GM12875 (cell line): ENCODE measurements around the gene KRT16.

ENCODE experiments used
- H3K4me3 ChIP-seq: one replicate; pipeline ENCODE4 v1.5.1; 2011; ENCODE audit warnings: low read depth, low read length, control low read depth
- CTCF ChIP-seq: IDR thresholded peaks from 2 replicates; pipeline ENCODE4 v1.5.1; 2011; ENCODE audit warnings: low read depth, mild to moderate bottlenecking, control low read depth, inconsistent platforms, low read length, moderate library complexity, borderline replicate concordance; ENCODE audit not compliant: insufficient read depth

The KRT16 gene

GRCh38 chr17:41599680-41600079, 12.9 kb downstream of the KRT16 start:
- H3K4me3 ChIP-seq, result no peak overlapping the region
- TF ChIP-seq CTCF, result no peak

- no peak overlapping the region for H3K4me3 ChIP-seq
- TF ChIP-seq CTCF, result no peak
These were observed 17.0 kb downstream of the KRT16 start for GRCh38 chr17:41595585-41595984.

GRCh38 chr17:41594363-41594915, 18.1 kb downstream of the KRT16 start:
- TF ChIP-seq CTCF, result no peak

GRCh38 chr17:41593306-41593981, 19.1 kb downstream of the KRT16 start:
- H3K4me3 ChIP-seq, result no peak overlapping the region
- TF ChIP-seq CTCF, result no peak

More at GRCh38 chr17:41594363-41594915, 18.1 kb downstream of the KRT16 start:
- H3K4me3 ChIP-seq, result no peak overlapping the region

- no peak for TF ChIP-seq CTCF
These were observed 19.8 kb downstream of the KRT16 start for GRCh38 chr17:41592601-41593305.

GRCh38 chr17:41589301-41589700, 23.3 kb downstream of the KRT16 start:
- no peak overlapping the region for H3K4me3 ChIP-seq
- no peak for TF ChIP-seq CTCF

More at GRCh38 chr17:41592601-41593305, 19.8 kb downstream of the KRT16 start:
- H3K4me3 ChIP-seq, result no peak overlapping the region
